ENCODE results near the gene ATP9B.
"Not testable (repeated sequence)": the region's sequence is repeated elsewhere in the genome, so short reads cannot be mapped to it uniquely, and the experiment has no call there.

Gene ATP9B

DNA sequence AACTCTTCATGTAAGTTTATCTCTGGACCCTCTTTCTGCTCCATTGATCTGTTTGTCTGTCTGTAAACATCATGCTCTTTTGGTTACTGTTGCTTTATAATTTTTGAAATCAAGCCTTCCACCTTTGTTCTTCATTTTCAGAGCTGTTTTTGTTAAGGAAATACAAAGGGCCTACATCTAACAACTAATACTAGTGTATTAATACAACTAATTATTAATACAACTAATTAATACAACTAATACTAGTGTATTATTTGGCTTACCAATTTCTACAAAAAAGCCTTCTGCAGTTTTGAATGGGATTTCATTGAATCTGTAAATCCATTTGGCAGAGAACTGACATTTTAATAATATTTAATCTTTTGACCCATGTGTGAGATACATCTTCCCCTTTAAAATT lies 66.7 kb downstream of the ATP9B start:
- no peak for DNase-seq (ENCODE audit: low spot score)

DNA sequence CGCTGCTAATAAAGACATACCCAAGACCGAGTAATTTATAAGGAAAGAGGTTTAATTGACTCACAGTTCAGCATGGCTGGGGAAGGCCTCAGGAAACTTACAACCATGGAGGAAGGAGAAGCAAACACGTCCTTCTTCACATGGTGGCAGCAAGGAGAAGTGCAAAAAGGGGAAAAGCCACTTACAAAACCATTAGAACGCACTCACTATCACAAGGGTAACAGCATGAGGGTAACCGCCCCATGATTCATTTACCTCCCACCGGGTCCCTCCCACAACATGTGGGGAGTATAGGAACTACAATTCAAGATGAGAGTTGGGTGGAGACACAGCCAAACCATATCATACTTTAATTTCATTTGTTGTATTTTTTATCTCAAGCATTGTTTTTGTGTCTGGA lies 67.5 kb downstream of the ATP9B start:
- no peak for DNase-seq (ENCODE audit: low spot score)

DNA sequence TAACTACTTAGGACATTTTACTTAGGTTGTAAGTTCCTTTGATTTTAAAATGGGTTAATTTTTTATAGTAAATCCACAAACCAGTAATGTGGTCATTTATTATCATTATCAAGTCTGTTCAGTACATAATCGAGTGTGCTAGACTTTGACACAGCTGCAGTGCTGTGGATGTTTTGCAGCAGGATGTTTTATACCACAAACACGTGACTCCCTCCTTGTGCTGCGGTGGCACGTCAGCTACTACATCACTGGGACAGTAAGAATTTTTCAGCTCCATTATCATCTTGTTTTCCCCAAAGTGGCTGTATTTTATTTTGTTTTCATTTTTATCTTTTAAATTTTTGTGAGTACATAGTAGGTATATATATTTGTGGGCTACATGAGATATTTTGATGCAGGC lies 70.0 kb downstream of the ATP9B start:
- no peak for DNase-seq (ENCODE audit: low spot score)

DNA sequence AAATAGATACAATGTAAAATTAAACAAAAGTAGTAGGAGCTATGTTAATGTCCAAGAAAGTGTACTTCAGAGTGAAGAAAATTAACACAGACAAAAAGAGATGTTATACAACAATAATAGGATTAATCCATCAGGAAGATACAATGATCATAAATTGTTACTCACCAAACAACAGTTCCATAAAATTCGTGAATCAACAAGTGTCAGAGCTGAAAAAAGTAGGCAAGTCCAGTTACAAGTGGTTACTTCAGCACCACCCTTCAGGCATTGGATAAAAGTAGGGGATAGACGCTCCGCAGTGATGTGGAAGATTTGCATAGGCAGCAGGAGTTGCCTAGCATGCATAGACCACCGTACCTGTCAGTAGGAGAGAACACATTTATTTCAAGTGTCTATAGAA lies 77.8 kb downstream of the ATP9B start:
- DNase-seq (ENCODE audit: low spot score): no peak

DNA sequence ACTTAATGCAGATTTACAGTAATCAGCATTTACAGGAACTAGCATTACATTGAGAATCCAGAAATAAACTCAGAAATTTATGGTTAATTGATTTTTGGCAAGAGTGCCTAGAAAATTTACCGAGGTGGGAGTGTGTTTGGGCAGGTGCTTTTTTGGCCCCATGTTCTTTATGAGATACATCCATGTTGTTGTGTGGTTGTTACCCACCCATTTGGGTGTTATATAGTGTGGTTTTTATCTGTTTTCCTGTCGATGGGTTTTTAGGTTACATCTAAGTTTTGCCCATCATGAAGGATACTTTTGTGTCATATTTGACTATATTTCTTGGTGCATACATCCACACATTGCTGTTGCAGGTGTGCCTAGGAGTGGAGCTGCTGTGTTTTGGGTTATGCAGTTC lies 82.0 kb downstream of the ATP9B start:
- no peak for DNase-seq (ENCODE audit: low spot score)

DNA sequence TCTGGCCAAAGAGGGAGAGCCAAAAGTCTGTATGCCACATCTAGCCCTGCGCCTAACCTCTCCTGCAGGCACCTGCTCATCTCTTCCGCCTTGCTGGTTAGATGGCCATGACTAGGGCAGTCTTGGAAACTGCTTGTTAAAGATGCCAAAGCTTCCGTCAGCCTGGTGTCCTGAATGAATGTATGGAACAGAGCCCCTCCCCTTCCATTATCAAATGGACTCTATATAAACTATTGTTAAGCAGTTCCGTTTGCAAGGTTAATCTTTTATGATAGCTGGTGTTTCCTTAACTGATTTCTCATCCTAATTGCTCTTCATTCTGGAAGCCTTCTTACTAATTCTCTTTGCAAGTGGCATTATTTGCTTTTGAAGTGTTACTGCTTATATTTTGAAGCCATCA lies 87.1 kb downstream of the ATP9B start:
- no peak for DNase-seq (ENCODE audit: low spot score)

DNA sequence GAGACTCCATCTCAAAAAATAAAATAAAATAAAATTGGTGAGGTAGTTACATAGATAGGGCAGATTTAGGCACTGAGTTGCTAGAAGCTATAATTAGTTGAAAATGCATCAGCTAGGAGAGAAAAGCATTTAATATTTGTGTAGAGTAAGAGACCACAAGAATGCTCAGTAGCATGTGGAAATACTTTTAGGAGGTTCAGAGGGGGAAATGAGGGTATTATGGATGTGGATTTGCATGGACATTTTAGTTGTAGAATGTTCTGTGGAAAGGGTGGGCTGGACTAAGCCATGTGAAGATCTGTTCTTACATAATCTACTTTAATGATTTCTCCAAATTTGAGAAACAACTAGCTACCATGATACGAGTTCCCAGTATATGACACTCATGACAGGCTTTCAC lies 95.5 kb downstream of the ATP9B start:
- no peak for DNase-seq (ENCODE audit: low spot score)

DNA sequence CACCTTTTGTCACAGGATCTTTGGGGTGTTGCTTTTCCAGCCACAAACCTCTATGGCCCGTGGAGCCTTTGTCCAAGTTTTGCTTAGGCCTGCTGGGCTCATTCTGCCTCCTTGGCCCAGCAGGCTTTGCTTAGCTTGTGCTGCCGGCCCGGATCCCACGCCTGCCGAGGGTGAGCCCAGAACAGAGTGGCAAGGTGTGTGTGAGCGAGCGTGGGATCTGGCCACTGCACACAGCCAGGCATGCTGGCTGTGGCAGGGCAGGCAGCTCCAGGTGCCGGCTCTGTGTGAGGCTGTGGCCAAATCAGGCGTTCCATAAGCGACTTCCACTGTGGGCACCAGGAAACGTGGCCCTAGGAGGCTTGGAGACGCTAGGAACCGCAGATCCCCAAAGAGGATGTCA lies 97.5 kb downstream of the ATP9B start:
- no peak for DNase-seq (ENCODE audit: low spot score)

DNA sequence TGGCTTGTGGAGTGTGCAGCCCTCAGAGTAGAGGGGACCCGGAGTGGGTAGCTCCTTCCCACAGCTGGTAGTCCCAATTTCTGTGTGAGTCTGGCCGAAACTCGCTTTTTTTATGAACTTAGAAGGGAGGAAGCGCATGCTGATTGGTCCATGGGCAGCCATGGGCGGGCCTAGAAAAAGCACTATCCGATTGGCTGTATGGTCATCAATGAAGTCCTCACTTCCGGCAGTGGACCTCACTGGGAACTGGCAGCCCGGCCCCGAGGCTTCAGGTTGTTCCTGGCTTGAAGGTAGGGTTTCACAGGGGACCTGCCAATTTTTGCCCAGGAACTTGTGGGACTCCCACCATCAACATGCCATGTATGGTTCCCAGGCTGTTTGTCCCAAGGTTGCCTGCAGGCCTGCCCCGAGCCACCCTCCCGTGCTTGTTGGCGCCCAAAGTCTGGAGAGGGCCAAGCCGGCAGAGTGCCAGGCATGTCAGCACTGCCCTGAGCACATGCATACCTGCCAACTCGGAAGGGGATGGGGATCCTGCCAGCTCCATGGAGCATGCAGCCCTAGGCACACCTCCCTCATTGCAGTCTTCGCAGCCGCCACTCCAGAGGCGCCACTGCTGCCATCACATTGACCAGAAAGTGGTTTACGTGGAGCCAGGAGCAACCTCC lies 98.5 kb downstream of the ATP9B start:
- no peak for DNase-seq (ENCODE audit: low spot score)

DNA sequence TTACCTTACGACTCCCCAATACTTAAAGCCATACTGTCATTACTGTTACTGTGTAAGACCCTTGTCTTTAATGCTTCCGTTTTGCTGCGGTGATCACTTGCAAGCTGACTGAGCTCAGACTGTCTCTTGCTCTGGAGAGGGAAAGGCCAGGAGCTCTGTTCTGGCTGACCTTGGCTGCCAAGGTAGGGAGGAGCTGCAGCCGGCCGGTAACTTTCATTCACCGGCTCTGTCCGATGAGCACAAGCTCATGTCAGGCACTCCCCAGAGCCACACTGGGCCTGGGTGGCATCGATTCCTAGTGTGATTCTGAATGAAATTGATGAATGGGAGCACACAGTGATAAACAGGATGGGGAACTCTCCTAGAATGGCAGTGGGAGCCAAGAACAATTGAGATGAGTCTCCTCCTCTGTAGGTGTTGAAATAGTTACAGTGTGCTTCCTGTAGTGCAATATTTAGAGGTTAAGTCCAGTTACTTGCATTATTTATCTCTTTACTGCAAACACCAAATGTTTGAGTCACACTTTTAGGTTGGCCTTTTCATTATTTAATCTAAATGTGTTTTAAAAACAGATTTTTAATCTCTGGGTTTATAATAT lies 100.9 kb downstream of the ATP9B start:
- no peak for DNase-seq (ENCODE audit: low spot score)

DNA sequence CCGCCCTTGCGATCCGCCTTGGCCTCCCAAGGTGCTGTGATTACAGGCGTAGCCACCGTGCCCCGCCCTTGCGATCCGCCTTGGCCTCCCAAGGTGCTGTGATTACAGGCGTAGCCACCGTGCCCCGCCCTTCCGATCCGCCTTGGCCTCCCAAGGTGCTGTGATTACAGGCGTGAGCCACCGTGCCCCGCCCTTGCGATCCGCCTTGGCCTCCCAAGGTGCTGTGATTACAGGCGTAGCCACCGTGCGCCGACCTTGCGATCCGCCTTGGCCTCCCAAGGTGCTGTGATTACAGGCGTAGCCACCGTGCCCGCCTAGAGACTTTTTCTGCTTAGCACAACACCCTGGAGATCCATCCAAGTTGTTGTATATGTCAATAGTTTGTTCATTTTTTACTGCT lies 103.1 kb downstream of the ATP9B start:
- not testable (repeated sequence) for DNase-seq (ENCODE audit: low spot score)

DNA sequence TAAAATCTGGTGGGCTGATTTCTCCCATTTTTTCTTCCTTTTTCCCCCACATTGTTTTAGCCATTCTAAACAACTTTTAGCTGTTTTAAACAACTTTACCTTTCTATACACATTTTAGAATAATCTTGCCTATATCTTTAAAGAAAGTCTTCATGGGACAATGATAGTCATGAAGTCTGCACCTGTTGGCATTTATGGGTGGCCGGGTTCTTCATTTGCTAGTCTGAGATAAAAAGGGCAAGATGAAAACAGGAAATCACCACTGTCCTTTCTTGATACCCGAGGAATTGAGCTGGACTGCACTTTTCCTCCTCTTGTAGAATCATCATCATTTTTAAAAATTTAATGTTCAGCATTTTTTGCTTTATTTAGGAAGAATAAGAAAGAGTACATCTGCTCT lies 104.5 kb downstream of the ATP9B start:
- no peak for DNase-seq (ENCODE audit: low spot score)

DNA sequence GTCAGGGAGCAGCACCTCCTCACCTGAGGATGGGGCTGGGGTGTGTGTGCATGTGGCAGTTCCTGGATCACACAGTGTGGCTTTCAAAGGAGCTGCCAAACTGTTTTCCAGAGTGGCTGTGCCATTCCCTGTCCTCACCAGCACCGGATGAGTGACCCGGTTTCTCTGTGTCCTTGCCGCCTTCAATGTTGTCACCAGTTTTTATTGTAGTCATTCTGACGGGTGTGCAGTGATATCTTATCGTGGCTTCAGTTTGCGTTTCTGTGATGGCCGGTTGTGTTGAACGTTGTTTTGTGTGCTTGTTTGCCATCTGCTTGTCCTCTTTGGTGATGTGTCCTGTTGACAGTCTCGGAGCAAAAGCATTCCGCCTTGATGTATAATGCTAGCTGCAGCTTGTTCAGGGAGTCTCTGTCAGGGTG lies 108.9 kb downstream of the ATP9B start:
- DNase-seq (ENCODE audit: low spot score): no peak

DNA sequence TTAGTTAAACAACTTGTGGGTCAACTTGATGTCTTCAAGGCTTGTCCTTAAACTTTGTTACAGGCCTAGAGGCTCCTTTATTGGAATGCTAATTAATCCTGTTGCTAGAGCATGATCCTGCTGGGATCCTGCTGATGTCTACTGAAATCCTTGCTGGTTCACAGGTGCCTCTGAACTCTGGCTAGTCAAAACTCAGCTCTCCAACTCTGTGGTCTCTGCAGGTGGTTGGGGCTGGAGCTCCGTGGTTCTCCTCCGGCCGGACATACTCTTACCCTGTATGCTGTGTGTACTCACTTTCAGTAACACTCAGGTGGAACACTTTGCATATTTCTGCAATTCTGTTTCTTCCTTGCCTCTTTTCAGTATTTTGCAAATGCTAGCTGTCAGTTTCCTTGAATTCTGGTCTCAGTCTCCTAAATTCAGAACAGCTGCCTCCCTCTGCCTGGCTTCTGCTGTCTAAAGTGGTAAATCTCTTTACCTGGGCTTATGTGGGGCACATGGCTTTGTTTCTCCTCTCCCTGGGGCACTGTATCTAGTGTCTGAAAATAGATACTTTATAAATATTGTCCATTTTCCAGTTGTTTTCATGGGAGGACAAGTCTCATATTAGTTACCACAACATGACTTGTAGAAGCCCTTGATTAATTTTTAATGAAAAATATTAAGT lies 113.0 kb downstream of the ATP9B start:
- no peak for DNase-seq (ENCODE audit: low spot score)

DNA sequence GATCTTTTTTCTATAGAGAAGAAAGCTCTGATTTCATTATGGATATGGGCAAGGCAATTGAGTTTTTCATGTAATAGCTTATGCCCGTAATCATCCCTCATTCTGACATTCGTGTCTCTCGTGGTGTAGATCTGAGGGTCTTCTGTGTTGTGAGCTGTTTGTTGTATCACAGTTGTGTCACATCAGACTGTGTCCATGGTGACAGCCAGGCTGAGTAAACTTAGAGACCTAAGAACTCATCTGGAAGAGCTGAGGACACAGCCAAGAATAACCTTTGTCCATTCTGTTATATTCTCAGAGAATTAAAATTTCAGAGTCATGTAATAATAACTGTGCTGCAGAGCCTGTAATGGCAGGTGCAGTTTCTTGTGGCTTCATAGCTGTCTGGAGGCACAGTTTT lies 116.5 kb downstream of the ATP9B start:
- no peak for DNase-seq (ENCODE audit: low spot score)

DNA sequence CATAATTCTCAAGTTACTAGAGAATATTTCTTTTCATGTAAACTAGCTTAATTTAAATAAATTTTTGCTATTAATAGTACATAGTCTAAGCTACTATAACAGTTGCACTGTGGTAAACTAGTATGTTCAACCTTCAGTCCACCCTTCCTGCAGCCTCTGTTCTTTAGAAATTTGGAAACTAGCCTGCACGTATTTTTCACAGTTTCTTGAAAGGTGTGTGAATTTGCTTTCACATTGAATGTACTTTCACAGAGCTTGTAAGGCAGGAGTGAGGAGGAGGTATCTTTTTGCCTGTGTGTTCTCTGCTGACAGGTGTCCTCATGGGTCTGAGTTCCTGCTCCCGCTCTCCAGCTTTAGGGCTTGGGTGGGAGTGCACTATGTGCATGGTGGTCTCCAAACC lies 117.5 kb downstream of the ATP9B start:
- DNase-seq (ENCODE audit: low spot score): no peak

DNA sequence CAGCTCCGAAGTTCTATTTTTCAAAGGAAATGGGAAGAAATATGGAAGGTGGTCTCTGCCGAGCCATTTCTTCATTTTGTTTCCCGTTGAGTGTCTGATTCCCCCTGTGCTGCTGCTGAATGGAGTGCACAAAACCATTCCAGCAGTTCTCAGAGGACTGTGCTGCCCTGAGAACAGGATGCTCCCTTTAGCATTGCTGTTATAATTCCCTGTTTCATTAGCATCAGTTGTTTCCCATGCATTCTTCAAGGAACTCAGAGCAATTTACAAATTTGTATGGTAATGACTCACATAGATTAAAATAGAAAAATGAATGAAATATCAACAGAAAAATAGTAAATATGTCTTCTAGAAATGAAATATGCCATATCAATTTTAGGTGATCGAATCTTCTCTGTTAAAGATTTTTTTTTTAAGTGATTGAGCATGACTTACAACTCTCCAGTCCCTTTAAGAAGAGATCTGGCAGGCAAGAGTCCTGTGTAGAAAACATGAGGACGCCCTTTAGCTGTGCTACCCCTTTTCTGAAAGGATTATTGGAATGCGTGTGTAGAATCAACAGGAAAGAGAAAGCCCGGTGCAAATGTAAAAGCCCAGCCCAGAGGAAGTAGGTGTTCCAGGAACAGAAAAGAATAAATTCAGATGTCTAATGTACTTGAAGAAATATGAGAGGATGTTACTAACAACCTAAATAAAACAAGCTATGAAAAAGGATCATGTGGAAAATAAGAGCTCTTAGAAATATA lies 118.5 kb downstream of the ATP9B start:
- DNase-seq (ENCODE audit: low spot score): no peak

DNA sequence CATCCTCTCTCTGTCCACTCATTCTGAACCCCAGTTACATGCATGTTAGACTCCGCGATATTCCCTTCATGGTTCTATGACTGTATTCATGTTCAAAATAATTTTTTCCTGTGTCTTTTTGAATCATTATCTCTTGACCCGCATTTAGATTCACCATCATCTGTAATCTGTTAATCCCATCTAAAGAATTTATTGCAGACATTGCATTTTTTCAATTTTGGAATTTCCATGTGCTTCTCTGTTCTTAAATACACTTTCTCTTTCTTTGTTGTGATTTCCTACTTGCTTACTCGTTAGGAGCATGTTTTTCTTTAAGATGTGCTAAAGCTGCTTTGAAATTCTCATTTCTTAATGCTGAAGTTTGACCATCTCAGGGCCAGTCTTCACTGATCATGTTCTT lies 122.2 kb downstream of the ATP9B start:
- no peak for DNase-seq (ENCODE audit: low spot score)

DNA sequence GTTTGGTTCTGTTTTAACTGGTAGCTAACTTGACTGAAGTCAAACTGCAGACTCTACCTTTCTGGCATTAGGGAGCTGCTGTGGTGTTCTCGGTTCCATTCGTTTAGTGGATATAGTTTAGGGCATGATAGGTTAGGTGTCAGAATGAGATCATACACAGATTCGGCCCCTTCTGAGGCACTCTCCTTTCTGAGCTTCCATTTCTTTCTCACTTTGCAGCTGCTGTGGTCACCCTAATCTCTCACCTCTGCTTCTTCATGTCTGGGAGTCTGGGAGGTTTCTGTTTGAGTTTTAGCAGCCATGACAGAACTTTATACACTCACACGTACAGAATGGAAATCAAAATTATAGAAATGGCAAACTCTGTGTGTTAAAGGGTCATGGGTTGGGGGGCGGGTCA lies 122.8 kb downstream of the ATP9B start:
- DNase-seq (ENCODE audit: low spot score): no peak

DNA sequence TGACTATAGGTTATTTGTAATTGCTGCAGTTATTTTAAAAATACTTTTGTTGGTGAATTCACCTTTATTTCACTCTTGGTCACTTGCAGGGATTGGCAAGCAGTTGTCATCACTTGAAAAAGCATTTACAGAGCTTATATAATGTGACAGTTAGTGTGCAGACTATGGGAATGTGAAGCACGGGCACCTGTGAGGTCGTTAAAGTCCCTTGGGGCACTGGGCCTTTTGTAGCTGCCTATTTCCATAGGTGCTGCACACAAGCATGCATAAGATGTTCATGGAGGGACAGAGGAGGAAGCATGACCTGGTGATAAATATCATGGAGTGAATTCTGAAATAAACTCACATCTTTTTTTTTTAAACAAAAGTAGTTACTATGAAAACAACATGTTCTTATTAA lies 124.6 kb downstream of the ATP9B start:
- no peak for DNase-seq (ENCODE audit: low spot score)

DNA sequence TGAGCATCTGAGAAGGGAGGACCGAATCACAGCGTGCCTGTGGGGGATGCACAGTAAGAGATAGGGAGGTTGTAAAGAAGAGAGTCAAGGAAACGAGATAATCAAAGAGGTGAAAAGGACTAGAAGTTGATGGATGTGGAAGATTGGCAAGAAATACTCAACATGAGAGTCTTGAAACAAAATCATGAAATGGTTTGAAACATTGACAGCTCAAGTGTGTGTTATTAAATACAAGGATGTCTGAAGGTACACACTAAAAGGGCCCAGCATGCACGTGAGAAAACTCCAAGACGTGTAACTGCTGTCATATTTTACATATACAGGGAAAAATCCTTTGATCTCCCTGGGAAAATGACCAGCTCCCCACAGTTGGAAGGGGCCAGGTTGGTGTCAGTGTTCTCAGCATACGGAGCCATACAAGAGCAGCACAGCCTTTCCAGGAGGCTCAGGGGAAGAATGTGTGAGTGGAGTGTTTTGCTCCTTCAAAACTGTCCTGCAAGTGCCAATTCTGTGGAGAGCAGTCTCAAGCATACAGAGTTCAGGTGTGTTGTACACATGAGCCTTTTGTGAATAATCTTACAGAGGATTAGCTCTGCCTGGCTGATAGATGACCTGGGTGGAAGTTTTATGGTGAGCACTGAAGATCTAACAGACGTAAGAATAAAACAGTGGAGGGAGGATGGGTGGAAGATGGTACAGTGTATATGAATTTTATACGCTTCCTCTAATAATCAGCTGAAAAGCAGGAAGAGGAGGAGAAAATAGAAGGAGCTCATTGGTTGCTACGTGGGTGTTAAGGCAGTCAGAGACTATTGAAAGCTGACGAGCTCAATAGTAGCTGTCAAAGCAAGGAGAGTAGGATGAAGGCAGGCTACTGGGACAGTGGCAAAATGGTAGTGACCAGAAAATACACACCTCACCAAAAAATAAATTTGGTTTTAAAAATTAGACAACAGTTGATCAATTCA lies 126.8 kb downstream of the ATP9B start:
- DNase-seq (ENCODE audit: low spot score): no peak

DNA sequence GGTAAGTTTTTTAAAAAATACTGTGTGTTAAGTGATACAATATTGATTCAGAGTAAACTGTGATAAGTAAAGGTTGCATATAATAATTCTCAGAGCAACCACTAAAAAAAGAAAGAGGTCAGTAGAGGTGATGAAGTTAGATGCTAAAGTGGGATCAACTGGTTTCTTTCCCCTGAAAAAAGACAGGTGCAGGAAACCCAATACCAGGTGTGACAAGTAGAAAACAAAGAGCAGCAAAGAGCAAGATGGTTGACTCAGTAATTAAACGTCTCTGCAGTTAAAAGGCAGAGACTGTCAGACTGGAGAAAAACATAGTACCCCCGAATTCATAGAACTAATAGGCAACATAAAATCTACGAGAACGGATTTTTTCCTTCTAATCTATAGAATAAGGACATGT lies 128.3 kb downstream of the ATP9B start:
- DNase-seq (ENCODE audit: low spot score): no peak
